GM21576 (cell line): ENCODE results near the gene NUPR1.
"Not testable (repeated sequence)": the region's sequence is repeated elsewhere in the genome, so short reads cannot be mapped to it uniquely, and the experiment has no call there.

Experiments used
- ATAC-seq: cut with Tn5 transposase; IDR thresholded peaks from one replicate; pipeline ENCODE4 v1.9.1; 2021; ENCODE audit warnings: mild to moderate bottlenecking, moderate library complexity; ENCODE audit not compliant: unreplicated experiment

The NUPR1 gene

GRCh38 chr16:28555561-28555960 is 16.8 kb upstream of the NUPR1 start:
- no peak for ATAC-seq

- no peak for ATAC-seq
Observed at GRCh38 chr16:28554634-28555423, 16.1 kb upstream of the NUPR1 start.

- peak; percentile 77 for ATAC-seq
Observed at GRCh38 chr16:28553776-28554633, 15.2 kb upstream of the NUPR1 start, which contains the start of gene SGF29. Gene SGF29 (plus strand): TSS chr16:28553920. CDS start chr16:28581070, 27,150 bp downstream.

GRCh38 chr16:28549301-28549899 is 10.6 kb upstream of the NUPR1 start:
- no peak for ATAC-seq

- no peak for ATAC-seq
Observed at GRCh38 chr16:28548306-28548802, 9.6 kb upstream of the NUPR1 start.

- no peak for ATAC-seq
Observed at GRCh38 chr16:28546626-28547025, 7.9 kb upstream of the NUPR1 start.

- not testable (repeated sequence) for ATAC-seq
Observed at GRCh38 chr16:28545964-28546363, 7.2 kb upstream of the NUPR1 start.

- no peak for ATAC-seq
Observed at GRCh38 chr16:28544998-28545397, 6.2 kb upstream of the NUPR1 start.

- ATAC-seq = no peak
Observed at GRCh38 chr16:28543072-28543471, 4.3 kb upstream of the NUPR1 start.

- ATAC-seq = no peak
Observed at GRCh38 chr16:28542646-28543045, 3.9 kb upstream of the NUPR1 start.

- no peak for ATAC-seq
Observed at GRCh38 chr16:28540346-28540745, 1.6 kb upstream of the NUPR1 start.

GRCh38 chr16:28537964-28538732 is 626 bp downstream of the NUPR1 start:
- ATAC-seq = no peak

GRCh38 chr16:28537076-28537475 is 1.7 kb downstream of the NUPR1 start:
- no peak for ATAC-seq

GRCh38 chr16:28534542-28535373 is 4.0 kb downstream of the NUPR1 start:
- no peak for ATAC-seq

GRCh38 chr16:28532940-28533647 is 5.7 kb downstream of the NUPR1 start:
- ATAC-seq = no peak

- no peak for ATAC-seq
Observed at GRCh38 chr16:28531777-28532744, 6.7 kb downstream of the NUPR1 start.

- ATAC-seq = no peak
Observed at GRCh38 chr16:28529124-28529523, 9.7 kb downstream of the NUPR1 start.

GRCh38 chr16:28528463-28528867 is 10.3 kb downstream of the NUPR1 start:
- ATAC-seq = no peak
